Stimulated activated CD4-positive, alpha-beta T cell treated with anti-CD3 and anti-CD28 coated beads, Interleukin-2, amount 100 ng/mL, for 48 hours (primary cell): ENCODE results near the gene MLLT3.

ENCODE experiments used
- DNase-seq, 2 donors: peaks; one replicate each; pipeline ENCODE4 v3.0.0-alpha.2; 2020

MLLT3 gene

GRCh38 chr9:20508242-20508641 is 114.1 kb downstream of the MLLT3 start:
- DNase-seq: no peak

DNA sequence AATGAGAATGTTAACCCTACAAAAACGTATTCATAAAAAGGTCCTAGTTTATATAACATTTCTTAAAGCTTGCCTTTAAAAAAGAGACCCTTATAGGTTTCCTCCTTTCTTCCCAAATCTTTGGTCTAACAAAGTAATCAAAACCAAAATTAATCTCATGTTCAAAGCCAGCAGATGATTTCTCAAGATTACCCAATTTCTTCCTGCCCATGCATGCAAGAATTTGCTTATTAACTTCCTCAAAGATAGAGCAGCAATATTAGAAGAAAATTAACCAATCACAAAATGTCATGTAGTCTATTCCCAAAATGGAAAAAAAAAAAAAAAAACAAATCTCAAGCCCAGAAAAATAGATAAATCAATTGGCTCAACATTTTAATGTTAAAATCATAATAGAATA is 114.9 kb downstream of the MLLT3 start:
- no peak for DNase-seq

DNA sequence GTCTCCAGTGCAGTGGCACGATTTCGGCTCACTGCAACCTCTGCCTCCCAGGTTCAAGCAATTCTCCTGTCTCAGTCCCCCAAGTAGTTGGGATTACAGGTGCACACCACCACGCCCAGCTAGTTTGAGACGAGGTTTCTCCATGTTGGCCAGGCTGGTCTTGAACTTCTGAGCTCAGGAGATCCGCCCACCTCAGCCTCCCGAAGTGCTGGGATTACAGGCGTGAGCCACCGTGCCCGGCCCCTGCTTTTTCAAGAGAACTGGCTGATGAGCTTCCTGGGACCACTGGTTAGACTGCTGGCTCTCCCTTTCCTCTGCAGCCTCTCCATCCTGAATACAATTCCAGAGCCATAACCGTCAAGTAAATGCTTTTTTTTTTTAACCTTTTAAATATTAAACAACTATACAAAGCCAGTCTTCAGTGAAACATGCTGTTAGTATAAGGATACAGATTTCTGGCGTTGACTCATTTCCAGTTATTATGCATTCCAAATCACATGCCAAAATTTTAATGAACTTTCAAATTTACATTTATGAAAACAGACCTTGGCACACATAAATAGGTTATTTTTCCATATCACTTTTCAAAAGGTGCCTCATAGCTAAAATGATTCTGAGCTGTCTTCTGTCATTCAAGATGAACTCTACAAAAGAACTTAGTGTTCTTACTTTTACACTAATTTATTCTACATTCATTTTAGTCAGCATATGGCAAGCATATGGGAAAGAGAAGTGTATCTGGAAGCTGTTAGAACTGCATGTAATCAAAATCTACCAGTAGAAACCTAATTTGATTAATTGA is 116.0 kb downstream of the MLLT3 start:
- DNase-seq: no peak

DNA sequence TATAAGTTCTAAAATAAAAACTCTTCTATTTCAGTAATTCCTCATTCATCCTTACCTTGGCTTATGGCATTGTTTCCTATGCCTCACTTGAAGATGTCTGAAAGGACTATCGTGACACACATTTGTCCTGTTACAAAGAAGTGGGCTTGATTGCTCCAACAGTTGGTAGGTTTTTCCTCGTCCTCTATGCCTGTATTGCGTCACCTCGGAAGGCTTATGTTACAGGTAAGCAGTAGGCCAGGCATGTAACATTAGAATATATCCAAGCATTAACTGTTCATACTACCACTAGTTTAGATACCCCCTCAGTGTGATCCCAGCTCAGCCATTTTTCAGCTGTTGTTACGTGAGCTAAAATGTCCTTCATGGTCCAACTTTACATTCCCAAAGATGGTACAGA is 116.7 kb downstream of the MLLT3 start:
- DNase-seq: no peak

- no peak for DNase-seq
Measured at GRCh38 chr9:20504930-20505329, 117.4 kb downstream of the MLLT3 start.

- no peak for DNase-seq
Measured at GRCh38 chr9:20500101-20500500, 122.2 kb downstream of the MLLT3 start.

GRCh38 chr9:20499013-20499412 is 123.3 kb downstream of the MLLT3 start:
- DNase-seq: no peak

GRCh38 chr9:20496328-20496727 is 126.0 kb downstream of the MLLT3 start:
- no peak for DNase-seq

DNA sequence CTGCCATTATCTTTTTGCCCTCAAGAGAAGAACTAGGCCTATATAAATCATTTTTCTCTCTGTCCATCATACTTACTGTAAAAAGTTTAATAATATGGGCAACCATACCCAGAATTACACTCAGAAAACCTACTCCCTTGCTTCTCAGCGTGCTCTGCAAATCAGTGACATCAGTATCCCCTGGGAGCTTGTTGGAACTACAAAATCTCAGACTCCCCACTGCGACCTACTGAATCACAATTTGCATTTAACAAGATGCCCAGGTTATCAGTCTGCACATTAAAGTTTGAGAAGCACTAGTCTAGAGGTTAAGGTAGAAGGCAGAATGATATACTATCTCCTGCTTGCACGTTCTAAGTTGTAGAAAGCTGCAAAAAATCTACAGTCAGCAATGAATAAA is 127.2 kb downstream of the MLLT3 start:
- DNase-seq: no peak

DNA sequence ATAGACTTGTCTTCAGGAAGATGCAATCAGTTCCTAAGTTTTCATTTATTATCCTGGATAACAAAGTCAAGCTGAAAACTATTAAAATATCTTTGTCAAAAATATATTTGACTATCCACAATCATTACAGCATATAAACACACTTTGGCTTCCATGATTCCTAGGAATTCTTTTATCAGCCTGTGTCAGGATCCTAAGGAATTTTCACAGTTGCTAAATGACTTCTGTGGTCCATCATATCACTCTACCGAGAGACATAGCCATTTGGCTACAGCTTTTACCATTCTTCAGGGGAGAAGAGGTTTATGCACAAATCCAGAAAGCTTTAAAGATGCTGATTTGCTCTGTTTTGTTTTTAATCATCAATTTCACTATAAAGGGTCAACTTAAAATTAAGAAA is 128.3 kb downstream of the MLLT3 start:
- DNase-seq: no peak

DNA sequence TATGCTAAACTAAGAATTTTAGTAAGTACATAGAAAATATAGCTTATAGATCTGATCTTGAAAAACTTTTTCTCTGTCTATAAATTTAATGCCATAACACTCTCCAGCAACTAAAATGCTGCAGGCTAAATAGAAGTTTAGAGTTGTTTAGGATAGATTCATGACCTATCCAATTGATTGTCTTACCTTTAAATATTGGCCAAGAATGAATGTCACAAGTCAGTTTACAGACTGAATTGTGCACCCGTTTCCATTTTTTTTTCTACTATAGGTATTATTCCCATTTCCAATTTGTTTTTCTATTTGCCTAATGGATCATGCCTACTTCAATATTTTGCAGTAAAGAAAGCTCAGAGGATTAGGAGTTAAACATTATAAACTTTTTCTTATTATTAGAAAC is 129.5 kb downstream of the MLLT3 start:
- DNase-seq: no peak

DNA sequence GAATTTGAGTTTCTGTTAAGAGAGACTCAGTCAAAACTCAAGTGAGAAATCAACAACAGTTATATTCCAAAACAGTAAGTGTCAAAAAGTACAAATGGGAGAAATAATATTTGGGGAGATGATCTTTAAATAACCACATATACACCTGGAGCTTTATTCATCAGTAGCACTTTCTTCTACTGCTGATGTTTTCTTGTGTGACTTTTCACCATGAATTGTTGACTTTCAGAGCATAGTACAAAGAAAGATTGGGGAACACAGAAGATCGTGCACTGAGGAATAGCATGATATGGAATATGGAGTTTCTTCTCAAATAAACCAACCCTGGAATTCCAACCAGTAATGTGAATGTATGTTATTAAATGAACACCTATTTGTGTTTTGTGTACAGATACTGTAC is 130.7 kb downstream of the MLLT3 start:
- no peak for DNase-seq

DNA sequence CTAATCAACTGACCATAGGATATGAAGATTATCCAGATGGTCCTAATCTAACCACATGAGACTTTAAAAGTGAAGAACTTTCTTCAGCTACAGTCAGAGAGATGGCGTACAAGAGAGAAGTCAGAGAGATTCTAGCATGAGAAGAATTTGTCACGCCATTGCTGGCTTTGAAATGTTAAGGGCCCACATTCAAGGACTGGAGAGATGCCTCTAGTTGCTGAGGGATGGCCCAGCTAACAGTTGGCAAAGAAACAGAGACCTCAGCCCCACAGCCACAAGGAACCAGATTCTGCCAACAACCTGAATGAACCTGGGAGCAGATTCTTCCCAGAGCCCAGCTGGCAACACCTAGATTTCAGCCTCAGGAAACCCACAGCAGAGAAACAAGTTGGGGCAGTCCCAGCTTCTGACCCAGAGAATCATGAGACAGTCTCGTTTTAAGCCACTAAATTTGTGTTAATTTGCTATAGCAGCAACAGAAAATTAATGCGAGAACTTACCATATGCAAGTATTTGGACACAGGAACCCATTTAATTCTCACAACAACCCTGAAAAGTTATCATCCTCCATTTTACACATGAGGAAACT is 132.0 kb downstream of the MLLT3 start:
- no peak for DNase-seq

- no peak for DNase-seq
Measured at GRCh38 chr9:20488691-20489090, 133.6 kb downstream of the MLLT3 start.

GRCh38 chr9:20486552-20486951 is 135.7 kb downstream of the MLLT3 start:
- DNase-seq: no peak

- no peak for DNase-seq
Measured at GRCh38 chr9:20481437-20481836, 140.9 kb downstream of the MLLT3 start.

DNA sequence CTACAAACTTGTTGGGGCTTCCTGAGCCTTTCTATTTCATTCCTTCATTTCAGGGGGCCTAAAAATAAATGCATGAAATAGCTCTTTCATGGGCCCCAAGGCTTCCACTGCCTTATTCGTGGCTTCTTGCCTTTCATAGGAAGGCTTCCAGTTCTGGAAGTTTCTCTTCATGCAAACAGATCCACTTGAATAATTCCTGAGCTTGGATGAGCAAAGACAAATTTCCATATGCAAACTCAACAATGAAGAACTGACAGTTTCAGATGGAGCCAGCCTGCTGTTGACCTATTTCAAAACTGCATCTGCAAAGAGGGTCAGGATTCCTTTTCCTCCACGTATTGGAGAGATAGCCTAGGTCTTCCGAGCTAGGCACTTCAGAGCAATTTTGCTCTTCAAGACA is 142.1 kb downstream of the MLLT3 start:
- DNase-seq: no peak

DNA sequence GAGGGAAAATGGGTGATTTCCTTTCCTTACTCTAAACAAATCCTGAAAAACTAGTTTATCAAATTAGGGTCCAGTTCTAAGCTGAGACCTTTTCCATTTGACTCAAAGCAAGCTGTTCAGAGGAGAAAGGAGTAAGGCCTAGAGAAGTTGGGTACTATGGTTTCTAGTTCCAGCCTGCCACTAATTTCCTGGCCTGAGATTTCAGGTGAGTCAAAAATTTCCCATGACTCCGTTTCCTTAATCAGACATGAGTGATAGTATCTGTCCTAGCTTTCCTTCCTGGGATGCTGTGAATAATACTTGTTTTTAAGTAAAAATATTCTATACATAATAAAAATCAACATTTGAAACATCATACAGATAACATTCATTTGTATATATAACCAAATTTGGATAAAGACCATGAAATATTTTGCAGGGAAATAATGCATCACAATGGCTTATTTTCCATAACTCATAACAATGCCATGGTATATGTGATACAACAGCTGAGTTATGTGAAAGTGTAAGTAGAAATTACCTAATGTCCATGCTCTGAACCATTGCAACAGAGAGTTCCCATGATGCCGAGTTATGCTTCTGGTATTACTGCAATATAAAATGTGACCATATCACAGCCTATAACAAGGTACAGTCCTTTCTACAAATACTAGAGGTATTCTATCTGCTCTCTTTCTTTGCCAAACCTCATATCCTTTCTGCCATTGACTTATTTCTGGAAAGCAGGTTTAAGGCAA is 142.7 kb downstream of the MLLT3 start:
- DNase-seq: no peak

DNA sequence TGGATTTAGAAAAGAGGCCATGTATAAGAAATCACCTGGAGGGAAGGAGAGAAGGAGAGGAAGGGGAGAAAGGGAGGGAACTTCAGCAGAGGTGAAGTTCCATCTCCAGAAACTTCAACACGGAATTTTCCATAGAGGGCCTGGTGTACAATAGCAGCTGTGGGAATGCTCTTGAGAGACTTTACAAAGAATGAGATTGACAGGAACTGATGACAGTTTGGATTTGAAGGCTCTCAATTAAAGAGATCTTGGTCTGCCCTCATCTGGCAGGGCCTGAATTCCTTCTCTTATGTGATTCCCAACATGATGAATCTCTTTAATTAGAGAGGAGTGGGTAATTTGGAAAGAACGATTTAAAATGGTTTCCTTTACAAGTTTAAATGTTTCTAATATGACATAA is 143.5 kb downstream of the MLLT3 start:
- DNase-seq: no peak

DNA sequence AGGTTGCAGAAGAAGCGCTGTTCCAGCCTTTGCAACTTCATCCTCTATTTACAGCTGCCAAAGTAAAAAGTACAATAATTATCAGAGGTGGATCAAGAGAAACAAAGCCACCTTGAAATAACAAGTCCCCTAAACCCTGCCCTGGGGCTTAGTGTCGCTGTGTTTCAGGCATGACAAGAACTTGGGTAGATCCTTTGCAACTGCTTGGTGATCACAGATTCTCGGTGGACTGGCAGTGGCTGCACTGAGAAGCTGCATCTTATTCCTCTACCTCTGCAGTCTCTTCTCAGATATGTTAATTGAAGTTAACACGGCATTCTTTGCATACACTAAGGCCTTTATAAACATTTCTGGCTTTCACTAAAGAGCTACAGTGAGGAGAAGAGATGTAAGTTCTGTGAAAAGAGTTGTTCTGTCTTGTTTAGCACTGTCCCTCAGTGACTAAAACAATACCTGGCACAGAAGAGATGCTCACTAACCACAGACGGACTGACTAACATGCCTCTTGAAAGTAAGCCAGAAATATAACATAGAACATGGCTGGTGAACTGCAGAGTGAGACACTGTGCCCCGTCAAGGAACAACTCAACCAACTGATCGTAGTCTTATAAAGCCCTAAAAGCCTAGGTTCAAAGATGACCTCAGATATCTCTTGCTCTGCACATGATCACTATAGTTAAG is 144.2 kb downstream of the MLLT3 start:
- no peak for DNase-seq

DNA sequence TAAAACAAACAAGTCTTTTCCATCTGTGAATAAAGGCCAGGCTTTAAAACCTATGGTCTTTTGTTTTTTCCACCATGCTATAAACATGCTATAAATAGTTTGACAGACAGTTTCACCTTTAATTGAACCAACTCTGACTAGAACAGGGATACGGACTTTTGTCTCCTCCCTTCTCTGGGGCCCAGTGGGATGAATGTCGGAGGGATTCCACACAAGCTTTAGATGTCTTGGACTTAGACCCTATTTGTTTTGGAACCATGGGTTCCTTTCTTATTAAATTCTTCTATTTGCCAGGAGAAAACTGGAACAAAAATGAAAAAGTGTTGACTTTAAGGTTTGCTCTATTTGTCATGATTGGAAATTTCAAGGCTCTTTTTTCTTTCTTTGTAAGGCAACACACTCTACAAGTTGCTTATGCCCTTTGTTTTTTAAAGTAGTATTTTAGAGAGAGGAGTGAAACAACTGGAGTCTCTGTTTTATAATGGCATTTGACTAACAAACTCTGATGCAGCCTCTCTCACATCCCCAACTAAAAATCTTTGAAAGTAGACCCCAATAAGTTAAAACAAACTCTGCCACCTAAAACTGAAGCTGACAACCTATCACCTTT is 145.3 kb downstream of the MLLT3 start:
- DNase-seq: no peak

DNA sequence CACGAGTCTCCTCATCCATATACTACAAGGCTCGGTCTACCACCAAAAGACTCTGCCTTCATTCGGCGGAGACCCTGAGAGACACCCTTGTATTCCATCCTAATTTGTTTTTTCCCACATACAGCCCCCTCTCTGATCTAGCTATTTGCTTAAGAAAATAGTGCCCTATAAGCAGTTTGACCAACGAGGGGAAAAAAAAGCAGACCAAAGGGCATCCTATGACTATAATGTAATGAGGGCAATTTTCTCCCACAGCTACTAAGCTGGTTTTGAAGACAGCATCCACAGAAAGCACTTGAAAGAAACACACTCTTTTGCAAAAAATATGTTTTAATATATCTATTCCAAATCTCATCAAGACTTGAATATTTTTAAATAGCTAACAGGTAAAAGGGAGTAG is 147.8 kb downstream of the MLLT3 start:
- no peak for DNase-seq

DNA sequence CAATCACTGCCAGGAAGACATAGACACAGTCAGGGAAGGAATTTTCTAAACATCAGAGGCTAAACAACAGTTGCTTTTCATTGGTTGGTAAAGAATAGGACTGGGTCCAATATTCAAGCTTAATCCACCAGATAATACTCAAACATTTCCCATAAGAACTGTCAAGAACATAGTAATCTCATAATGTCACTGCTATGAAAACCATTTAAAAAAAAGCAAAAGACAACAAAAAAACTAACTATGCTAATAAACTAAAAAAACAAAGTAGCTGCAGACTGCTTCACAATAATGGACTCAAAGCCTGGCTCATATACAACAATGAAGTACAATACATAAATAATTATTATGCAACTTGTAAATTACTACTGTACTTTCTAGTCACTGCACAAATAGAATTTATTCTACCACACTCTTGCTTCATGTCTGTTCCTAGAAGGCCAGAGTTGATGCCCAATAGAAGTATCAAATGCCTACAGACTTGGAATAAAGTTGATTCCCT is 148.7 kb downstream of the MLLT3 start:
- DNase-seq: no peak
